ENCODE results near the gene DNAH11. TPM values are rescaled to one million over a fixed set of nuclear protein-coding genes. Genes with fewer than 3 reads are reported as not detected.
A peak's percentile ranks its signal among the peaks of the same experiment; 100 is the strongest.

The DNAH11 gene
- total and polyA plus RNA-seq, 2 of the 8 experiments (the other 6 are each of a cell fraction or from before 2014, with no cell fraction given): 1.8 to 4.9 TPM

DNA sequence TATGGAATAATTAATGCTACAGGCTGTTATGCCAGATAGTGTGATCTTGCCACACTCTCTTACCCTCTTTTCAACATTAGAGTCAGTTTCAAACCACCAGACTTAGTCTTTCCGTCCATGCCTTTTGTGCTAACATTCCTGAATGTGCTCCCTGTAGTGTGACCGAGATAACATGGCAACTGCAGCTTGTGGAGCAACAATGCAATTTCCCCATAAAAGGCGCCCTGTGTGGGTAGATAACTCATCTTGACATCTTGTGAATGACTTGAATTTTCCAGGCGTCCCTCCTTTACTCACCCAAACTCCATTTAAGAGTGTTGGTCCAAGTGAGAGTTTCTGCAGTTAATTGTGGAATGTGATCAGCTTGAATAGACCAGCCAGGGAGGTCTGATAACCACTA lies 99.6 kb downstream of the DNAH11 start:
- Histone ChIP-seq H3K23ac (ENCODE audit: insufficient read length) (no peak overlapping the region), H2AFZ (ENCODE audit: low read length) (peak overlapping the region; percentile 14; the same call in 1 of the 2 replicates), H4K91ac (replicated peaks; ENCODE audit: insufficient read length, low read length) (no peak overlapping the region), H3K4ac (replicated peaks; ENCODE audit: insufficient read length, low read depth, low read length) (no peak overlapping the region), H3K18ac (ENCODE audit: extremely low read depth, low read length) (no peak overlapping the region), H3K23me2 (ENCODE audit: low read depth, low read length) (no peaks in the 10 kb centered on the region), H2BK5ac (ENCODE audit: low read depth, low read length) (no peak overlapping the region), H3K9me3 (ENCODE audit: insufficient read depth in 2 of 2, low read depth in 1 of 2, low read length in 1 of 2) (no peaks in the 10 kb centered on the region), H3K4me2 (ENCODE audit: insufficient read depth in 1 of 2, low read depth in 2 of 2, low read length in 2 of 2) (no peak overlapping the region), H3K79me2 (ENCODE audit: control insufficient read depth in 1 of 2, insufficient read depth in 2 of 2, low read length in 2 of 2) (no peaks in the 10 kb centered on the region), H3K27ac (ENCODE audit: low read depth, low read length) (no peak overlapping the region), H3K9ac (replicated peaks in 1 of 4; ENCODE audit: extremely low read depth in 1 of 4, low read depth in 3 of 4, low read length in 3 of 4) (no peak overlapping the region), H2BK12ac (ENCODE audit: low read depth, low read length) (no peak overlapping the region), H3K4me1 (replicated peaks in 1 of 4; ENCODE audit: control insufficient read depth in 3 of 4, insufficient read depth in 4 of 4, low read length in 3 of 4) (peaks cover 0 to 3% (median 1%) of the 10 kb centered on the region in 4 experiments; a peak in 3 of 7 replicates), H4K8ac (ENCODE audit: extremely low read depth, insufficient read depth, low read length) (no peak overlapping the region), H3K36me3 (ENCODE audit: control insufficient read depth in 2 of 4, insufficient read depth in 4 of 4, low read length in 3 of 4) (no peaks in the 10 kb centered on the region; a peak in 1 of 8 replicates), H3K27me3 (replicated peaks in 1 of 4; ENCODE audit: control insufficient read depth in 3 of 4, extremely low read depth in 1 of 4, insufficient read depth in 3 of 4, low read length in 3 of 4) (no peaks in the 10 kb centered on the region), H3K79me1 (ENCODE audit: low read depth, low read length) (no peaks in the 10 kb centered on the region), H3K56ac (replicated peaks; ENCODE audit: insufficient read length, low read depth, low read length) (no peak overlapping the region), H2BK15ac (ENCODE audit: low read length) (no peak overlapping the region), H4K20me1 (replicated peaks in 1 of 2; ENCODE audit: control insufficient read depth in 1 of 2, insufficient read depth in 2 of 2, low read length in 2 of 2) (no peaks in the 10 kb centered on the region), H3K4me3 (ENCODE audit: extremely low read depth in 1 of 4, insufficient read depth in 2 of 4, low read depth in 3 of 4, low read length in 4 of 4) (no peak overlapping the region), H2AK5ac (ENCODE audit: low read depth, low read length) (no peak overlapping the region), H2BK120ac (replicated peaks; ENCODE audit: low read depth, low read length) (no peak overlapping the region), H4K5ac (ENCODE audit: insufficient read length, low read depth, low read length) (no peak overlapping the region), H3K14ac (ENCODE audit: insufficient read length) (no peak overlapping the region), H2BK20ac (ENCODE audit: low read length) (no peak overlapping the region)
- ChIA-PET POLR2A (ENCODE audit: partially characterized antibody) (no interaction called here), CTCF (ENCODE audit: partially characterized antibody) (interaction anchor here (0.6 to 1.8 kb wide), 2 partner anchors 18 to 125 kb away, joined by 3 to 6 read pairs; no protein-coding TSS in a partner anchor)
- 73% methylated on average over 4 of the region's 4 CpGs; no CpG with 5 or more reads in 1 of the 2 experiments for WGBS, 2 experiments (ENCODE audit: extremely low coverage in 1 of 2, insufficient coverage in 1 of 2, insufficient read length in 1 of 2, insufficient replicate concordance in 2 of 2, low coverage in 1 of 2, low lambda C conversion rate in 2 of 2, missing lambda C conversion rate in 1 of 2)
- DNase-seq (ENCODE audit: low read depth in 1 of 2, low spot score in 2 of 2) (no peak), FAIRE-seq (peak; percentile 70)
- TF ChIP-seq TEAD4 (IDR thresholded peaks at IDR 0.05; ENCODE audit: low read depth, low read length) (peak; percentile 67; the same call in 1 of the 2 replicates), RAD21 (IDR thresholded peaks at IDR 0.05 in 1 of 2, conservative IDR thresholded peaks at IDR 0.05 in 1 of 2; ENCODE audit: low read depth in 2 of 2, low read length in 2 of 2) (no peak), POU5F1 (IDR thresholded peaks at IDR 0.05; ENCODE audit: low read depth, low read length) (no peak), TAF1 (IDR thresholded peaks at IDR 0.05; ENCODE audit: low read depth, low read length) (no peak), RBBP5 (IDR thresholded peaks at IDR 0.05; ENCODE audit: borderline replicate concordance, low read depth, low read length) (no peak), HDAC2 (IDR thresholded peaks at IDR 0.05; ENCODE audit: borderline replicate concordance in 1 of 2, low read depth in 2 of 2, low read length in 2 of 2) (no peak), JUND (IDR thresholded peaks at IDR 0.05; ENCODE audit: low read length) (no peak), SRF (IDR thresholded peaks at IDR 0.05; ENCODE audit: low read depth, low read length) (peak; percentile 50), SIX5 (IDR thresholded peaks at IDR 0.05; ENCODE audit: low read depth, low read length) (no peak), TCF12 (IDR thresholded peaks at IDR 0.05; ENCODE audit: low read depth, low read length) (no peak)
